Common myeloid progenitor, CD34-positive (primary cell): ENCODE data around the gene KANSL1L. TPM values are rescaled to one million over a fixed set of nuclear protein-coding genes. Genes with fewer than 3 reads are reported as not detected.

Experiments
- CTCF ChIA-PET: fragments of 350-600 bp; sonication (Branson Sonifier 250); formaldehyde crosslinking; loops from one replicate; lab custom pipeline; 2021; ENCODE audit warnings: antibody characterized with exemption; lab: Charles Lee
- POLR2A ChIA-PET: fragments of 350-600 bp; sonication (Branson Sonifier 250); formaldehyde crosslinking; loops from one replicate; lab custom pipeline; 2021; ENCODE audit warnings: antibody characterized with exemption; lab: Charles Lee
- DNase-seq, 3 donors: peaks; one replicate each; pipeline versions ENCODE4 v3.0.0 to v3.0.0-alpha.2; 2013
- H3K27ac ChIP-seq, 2 experiments: 1 replicate in 1 of 2; 2 replicates in 1 of 2; pipeline ENCODE4 v1.7.0; 2013; ENCODE audit warnings: inconsistent platforms in 2 of 2, low read length in 2 of 2, mild to moderate bottlenecking in 2 of 2, low read depth in 1 of 2, moderate library complexity in 1 of 2; ENCODE audit not compliant: severe bottlenecking in 2 of 2, insufficient read depth in 1 of 2, poor library complexity in 1 of 2
- H3K27me3 ChIP-seq, 5 experiments: replicated peaks in 2 of 5; 1 replicate in 3 of 5; 2 replicates in 2 of 5; pipeline versions ENCODE4 v1.6.1 to v1.7.0; 2013; ENCODE audit warnings: low read length in 4 of 5, mild to moderate bottlenecking in 2 of 5, moderate library complexity in 2 of 5, inconsistent platforms in 1 of 5; ENCODE audit not compliant: insufficient read depth in 5 of 5, control insufficient read depth in 4 of 5
- H3K36me3 ChIP-seq, 4 experiments: 1 replicate in 2 of 4; 2 replicates in 2 of 4; pipeline versions ENCODE4 v1.6.1 to v1.7.0; 2013; ENCODE audit warnings: low read length in 3 of 4, control low read depth in 1 of 4, mild to moderate bottlenecking in 1 of 4; ENCODE audit not compliant: control insufficient read depth in 4 of 4, insufficient read depth in 4 of 4
- H3K4me1 ChIP-seq, 4 experiments: 1 replicate in 3 of 4; 2 replicates in 1 of 4; pipeline versions ENCODE4 v1.6.1 to v1.7.1; 2013; ENCODE audit warnings: low read length in 3 of 4, mild to moderate bottlenecking in 3 of 4, control low read depth in 1 of 4, inconsistent platforms in 1 of 4, moderate library complexity in 1 of 4; ENCODE audit not compliant: control insufficient read depth in 4 of 4, insufficient read depth in 4 of 4; ENCODE audit errors: control extremely low read depth in 1 of 4
- H3K4me3 ChIP-seq, 7 experiments: 1 replicate in 4 of 7; 2 replicates in 3 of 7; pipeline versions ENCODE4 v1.5.1 to v1.7.0; 2013; ENCODE audit warnings: mild to moderate bottlenecking in 7 of 7, low read length in 6 of 7, moderate library complexity in 6 of 7, inconsistent platforms in 2 of 7, low read depth in 2 of 7, control low read depth in 1 of 7; ENCODE audit not compliant: insufficient read depth in 4 of 7, control insufficient read depth in 1 of 7; ENCODE audit errors: extremely low read depth in 1 of 7
- H3K9me3 ChIP-seq, 5 experiments: 1 replicate in 4 of 5; 2 replicates in 1 of 5; pipeline versions ENCODE4 v1.6.1 to v1.7.1; 2013; ENCODE audit warnings: low read length in 4 of 5, mild to moderate bottlenecking in 2 of 5, inconsistent platforms in 1 of 5, low read depth in 1 of 5, moderate library complexity in 1 of 5; ENCODE audit not compliant: control insufficient read depth in 4 of 5, insufficient read depth in 2 of 5; ENCODE audit errors: control extremely low read depth in 1 of 5
- WGBS: methylation state at CpG from one replicate; pipeline ENCODE4 v1.1.5; 2013; ENCODE audit not compliant: insufficient coverage; 5-methylcytosine and 5-hydroxymethylcytosine counted together
- polyA plus RNA-seq: library from polyadenylated mRNA; unstranded; fragments of 120-200 nt; gene quantifications from one replicate; pipeline ENCODE4 v1.2.1, GENCODE V29; 2013

KANSL1L gene
- 29.2 TPM for polyA plus RNA-seq

- no peaks in the 10 kb centered on the region for H3K9me3 ChIP-seq
- 0% methylated on average over 56 of the region's 67 CpGs for WGBS
- CTCF ChIA-PET: interaction anchor here (1.0 to 1.1 kb wide), 3 partner anchors 25 to 181 kb away, joined by 3 to 4 read pairs (median 3); no protein-coding TSS in a partner anchor
- POLR2A ChIA-PET: interaction anchor here (0.6 to 1.0 kb wide), 3 partner anchors 9 to 83 kb away, joined by 3 to 5 read pairs (median 3); no protein-coding TSS in a partner anchor
- H3K4me1 ChIP-seq: peaks cover 10 to 38% (median 26%) of the 10 kb centered on the region in 4 experiments
- no peaks in the 10 kb centered on the region for H3K36me3 ChIP-seq
- no peaks in the 10 kb centered on the region for H3K27me3 ChIP-seq
- DNase-seq: peak; percentile 96 to 98 (median 98)
- H3K27ac ChIP-seq: peak within 1 kb of the TSS; percentile 87 to 95
- peak within 1 kb of the TSS; percentile 78 to 100 (median 92) for H3K4me3 ChIP-seq
Observed at GRCh38 chr2:210171309-210172218, at the start of gene KANSL1L. Gene KANSL1L (minus strand): TSS chr2:210171409. CDS start chr2:210154582, 16,827 bp downstream.

- Histone ChIP-seq H3K27me3 (no peaks in the 10 kb centered on the region), H3K27ac (no peak overlapping the region), H3K4me1 (peaks cover 0 to 6% (median 5%) of the 10 kb centered on the region in 4 experiments), H3K4me3 (no peak overlapping the region), H3K9me3 (no peaks in the 10 kb centered on the region), H3K36me3 (no peaks in the 10 kb centered on the region)
- ChIA-PET CTCF (interaction anchor here (1.0 to 1.1 kb wide), 2 partner anchors 12 to 20 kb away, joined by 3 read pairs; no protein-coding TSS in a partner anchor), POLR2A (no interaction called here)
- DNase-seq: peak in 1 of 3 donors; percentile 9
- WGBS: 0% methylated on average over 1 of the region's 1 CpG
Observed at GRCh38 chr2:210215120-210215519, 43.9 kb upstream of the KANSL1L start.

GRCh38 chr2:210210185-210210584 is 39.0 kb upstream of the KANSL1L start:
- H3K9me3 ChIP-seq: no peaks in the 10 kb centered on the region
- ChIA-PET POLR2A (no interaction called here), CTCF (interaction anchor here (1.4 kb wide), 1 partner anchor 17 kb away, joined by 3 read pairs; no protein-coding TSS in a partner anchor)
- no peak overlapping the region for H3K27ac ChIP-seq
- DNase-seq: no peak
- no peaks in the 10 kb centered on the region for H3K36me3 ChIP-seq
- no peak overlapping the region for H3K4me3 ChIP-seq
- H3K4me1 ChIP-seq: peaks cover 0 to 5% (median 4%) of the 10 kb centered on the region in 4 experiments
- no peaks in the 10 kb centered on the region for H3K27me3 ChIP-seq
- WGBS: 100% methylated on average over 1 of the region's 1 CpG

GRCh38 chr2:210207929-210208328 is 36.7 kb upstream of the KANSL1L start:
- Histone ChIP-seq H3K36me3 (no peaks in the 10 kb centered on the region), H3K4me1 (no peaks in the 10 kb centered on the region), H3K9me3 (no peaks in the 10 kb centered on the region), H3K27me3 (no peaks in the 10 kb centered on the region), H3K27ac (no peak overlapping the region), H3K4me3 (no peak overlapping the region)
- CTCF ChIA-PET: interaction anchor here (0.6 to 2.2 kb wide), 2 partner anchors 9 to 186 kb away, joined by 3 to 6 read pairs; no protein-coding TSS in a partner anchor
- WGBS: no CpG with 5 or more reads among the region's 1 CpG
- POLR2A ChIA-PET: no interaction called here
- DNase-seq: no peak

- Histone ChIP-seq H3K27me3 (no peaks in the 10 kb centered on the region), H3K4me1 (peaks cover 0 to 3% (median under 1%) of the 10 kb centered on the region in 4 experiments), H3K27ac (no peak overlapping the region), H3K36me3 (no peaks in the 10 kb centered on the region), H3K4me3 (no peak overlapping the region), H3K9me3 (no peaks in the 10 kb centered on the region)
- POLR2A ChIA-PET: no interaction called here
- CTCF ChIA-PET: interaction anchor here (0.9 to 1.1 kb wide), 2 partner anchors 8 to 225 kb away, joined by 3 to 4 read pairs; no protein-coding TSS in a partner anchor
- no peak for DNase-seq
- WGBS: no CpG with 5 or more reads among the region's 1 CpG
Observed at GRCh38 chr2:210203558-210203957, 32.3 kb upstream of the KANSL1L start.

GRCh38 chr2:210203147-210203546 is 31.9 kb upstream of the KANSL1L start:
- no CpG with 5 or more reads among the region's 1 CpG for WGBS
- no peak for DNase-seq
- Histone ChIP-seq H3K4me1 (peaks cover 0 to 7% (median 4%) of the 10 kb centered on the region in 4 experiments), H3K9me3 (no peaks in the 10 kb centered on the region), H3K27ac (no peak overlapping the region), H3K36me3 (no peaks in the 10 kb centered on the region), H3K4me3 (no peak overlapping the region), H3K27me3 (no peaks in the 10 kb centered on the region)
- CTCF ChIA-PET: interaction anchor here (0.9 kb wide), 1 partner anchor 12 kb away, joined by 3 read pairs; no protein-coding TSS in a partner anchor
- POLR2A ChIA-PET: no interaction called here
